ENCODE data around the gene MAPRE2. TPM values are rescaled to one million over a fixed set of nuclear protein-coding genes. Genes with fewer than 3 reads are reported as not detected.

Gene MAPRE2
- total and polyA plus RNA-seq, 2 experiments from 2014 or later: 11.2 to 16.1 TPM

DNA sequence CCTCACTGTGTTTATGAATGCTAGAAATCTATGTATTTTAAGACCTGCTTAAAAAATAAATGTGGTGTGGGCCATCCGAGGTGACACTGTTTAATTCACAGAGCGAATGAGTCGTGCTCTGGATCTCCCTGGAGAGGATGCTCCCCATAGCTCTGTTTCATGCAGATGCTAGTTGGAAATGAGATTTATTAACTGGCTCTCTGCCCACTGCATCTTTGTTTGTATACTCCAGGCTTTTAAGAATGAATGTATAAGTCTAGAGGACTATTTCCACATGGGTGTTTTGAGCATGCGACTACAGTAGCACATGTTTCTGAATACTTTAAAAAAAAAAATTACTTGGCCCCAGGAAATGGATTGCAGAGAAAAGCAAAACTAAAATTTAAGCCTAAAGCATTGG, 3.9 kb downstream of the MAPRE2 start:
- Histone ChIP-seq H3K27ac (no peak overlapping the region), H4K20me1 (ENCODE audit: insufficient read depth) (no peaks in the 10 kb centered on the region), H3K27me3 (replicated peaks; ENCODE audit: insufficient read depth) (no peaks in the 10 kb centered on the region), H3K9me2 (ENCODE audit: insufficient read depth) (no peaks in the 10 kb centered on the region), H3K9me3 (ENCODE audit: low read depth) (no peaks in the 10 kb centered on the region), H3K79me2 (ENCODE audit: insufficient read depth) (peaks cover 55% of the 10 kb centered on the region), H3K4me2 (ENCODE audit: unreplicated experiment) (peak overlapping the region; percentile 49), H3F3A (ENCODE audit: insufficient read depth) (peaks cover 8% of the 10 kb centered on the region; the same call in 1 of the 2 replicates), H3K9ac (peak overlapping the region; percentile 13; the same call in 1 of the 2 replicates), H3K36me3 (ENCODE audit: low read depth) (no peaks in the 10 kb centered on the region), H3K4me3 (peak overlapping the region; percentile 3; the same call in 1 of the 2 replicates), H2AFZ (peak overlapping the region; percentile 44), H3K4me1 (ENCODE audit: insufficient read depth) (peaks cover 24% of the 10 kb centered on the region)
- TF ChIP-seq EZH2phosphoT487 (IDR thresholded peaks at IDR 0.05; ENCODE audit: insufficient read depth, low read depth): no peak
- no peak for TF ChIP-seq EZH2 (IDR thresholded peaks at IDR 0.05; ENCODE audit: insufficient read depth, poor library complexity, severe bottlenecking)
- in situ Hi-C loops (cut with MboI): no loop called here
- 29 to 31% methylated on average over 4 of the region's 4 CpGs for WGBS, 2 experiments (ENCODE audit: low coverage in 1 of 2, low lambda C conversion rate in 2 of 2, missing lambda C conversion rate in 2 of 2)
- peak; percentile 50 for DNase-seq

DNA sequence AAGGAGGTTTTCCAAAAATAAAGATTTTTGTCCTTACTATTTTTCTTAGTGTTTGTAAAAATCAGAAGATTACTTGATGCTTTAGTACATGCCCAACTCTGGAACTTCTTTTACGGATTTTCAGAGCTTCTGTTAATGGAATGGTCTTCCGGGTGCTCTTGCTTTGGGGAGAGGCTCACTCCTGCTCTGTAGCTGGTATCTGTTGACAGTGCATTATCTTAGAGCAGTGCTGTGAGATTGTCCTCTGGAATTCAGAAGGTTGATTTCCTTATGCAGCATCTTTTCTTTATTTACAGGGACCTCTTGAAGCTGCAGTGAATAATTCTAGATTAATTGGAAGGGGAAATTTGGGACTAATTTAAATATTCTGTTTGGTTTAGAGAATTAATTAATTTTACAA, 4.6 kb downstream of the MAPRE2 start:
- peak overlapping the region; percentile 44 for H2AFZ ChIP-seq
- H3K4me3 ChIP-seq: peak overlapping the region; percentile 3; the same call in 1 of the 2 replicates
- no peak overlapping the region for H3K27ac ChIP-seq
- H3K9ac ChIP-seq: peak overlapping the region; percentile 13; the same call in 1 of the 2 replicates
- H3K79me2 ChIP-seq (ENCODE audit: insufficient read depth): peaks cover 60% of the 10 kb centered on the region
- peak; percentile 16 for DNase-seq
- no peaks in the 10 kb centered on the region for H3K9me2 ChIP-seq (ENCODE audit: insufficient read depth)
- no peaks in the 10 kb centered on the region for H3K36me3 ChIP-seq (ENCODE audit: low read depth)
- H3F3A ChIP-seq (ENCODE audit: insufficient read depth): peaks cover 8% of the 10 kb centered on the region; the same call in 1 of the 2 replicates
- H4K20me1 ChIP-seq (ENCODE audit: insufficient read depth): no peaks in the 10 kb centered on the region
- peaks cover 21% of the 10 kb centered on the region for H3K4me1 ChIP-seq (ENCODE audit: insufficient read depth)
- in situ Hi-C loops (cut with MboI): no loop called here
- peak overlapping the region; percentile 49 for H3K4me2 ChIP-seq (ENCODE audit: unreplicated experiment)
- no peaks in the 10 kb centered on the region for H3K27me3 ChIP-seq (replicated peaks; ENCODE audit: insufficient read depth)
- 15 to 19% methylated on average over 2 of the region's 2 CpGs for WGBS, 2 experiments (ENCODE audit: low coverage in 1 of 2, low lambda C conversion rate in 2 of 2, missing lambda C conversion rate in 2 of 2)
- H3K9me3 ChIP-seq (ENCODE audit: low read depth): no peaks in the 10 kb centered on the region
- no peak for TF ChIP-seq EZH2phosphoT487 (IDR thresholded peaks at IDR 0.05; ENCODE audit: insufficient read depth, low read depth)
- TF ChIP-seq EZH2 (IDR thresholded peaks at IDR 0.05; ENCODE audit: insufficient read depth, poor library complexity, severe bottlenecking): no peak

DNA sequence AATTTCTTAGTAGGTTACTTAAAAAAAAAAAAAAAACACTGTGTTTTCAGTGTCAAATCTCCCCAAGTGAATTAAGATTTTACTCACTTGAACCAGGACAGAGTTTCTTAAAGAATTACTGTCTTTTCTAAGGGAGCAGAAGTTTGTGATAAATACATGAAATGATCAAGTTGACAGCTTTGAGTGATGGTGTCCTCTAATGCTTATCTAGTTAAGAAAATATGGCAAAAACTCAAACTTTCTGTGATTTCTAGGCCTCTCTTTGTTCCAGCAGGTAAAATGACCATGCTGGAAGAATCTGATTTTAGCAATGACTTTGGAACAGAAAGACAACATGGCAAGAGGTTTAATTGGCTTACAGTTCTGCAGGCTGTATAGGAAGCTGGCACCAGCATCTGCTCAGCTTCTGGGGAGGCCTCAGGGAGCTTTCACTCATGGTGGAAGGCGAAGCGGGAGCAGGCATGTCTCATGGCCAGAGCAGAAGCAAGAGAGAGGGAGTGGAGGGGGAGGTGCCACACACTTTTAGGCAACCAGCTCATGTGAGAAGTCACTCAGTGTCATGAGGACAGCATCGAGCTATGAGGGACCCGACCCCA, 6.6 kb downstream of the MAPRE2 start:
- H3K9me3 ChIP-seq (ENCODE audit: low read depth): no peaks in the 10 kb centered on the region
- TF ChIP-seq EZH2phosphoT487 (IDR thresholded peaks at IDR 0.05; ENCODE audit: insufficient read depth, low read depth) (no peak), EZH2 (IDR thresholded peaks at IDR 0.05; ENCODE audit: insufficient read depth, poor library complexity, severe bottlenecking) (no peak)
- H3K4me1 ChIP-seq (ENCODE audit: insufficient read depth): peaks cover 12% of the 10 kb centered on the region; the same call in 1 of the 2 replicates
- H3K27me3 ChIP-seq (replicated peaks; ENCODE audit: insufficient read depth): no peaks in the 10 kb centered on the region
- no peak for DNase-seq
- no peak overlapping the region for H2AFZ ChIP-seq
- H3K9me2 ChIP-seq (ENCODE audit: insufficient read depth): no peaks in the 10 kb centered on the region
- H4K20me1 ChIP-seq (ENCODE audit: insufficient read depth): no peaks in the 10 kb centered on the region
- no peak overlapping the region for H3K4me3 ChIP-seq
- H3K79me2 ChIP-seq (ENCODE audit: insufficient read depth): peaks cover 59% of the 10 kb centered on the region
- H3F3A ChIP-seq (ENCODE audit: insufficient read depth): peaks cover 1% of the 10 kb centered on the region; the same call in 1 of the 2 replicates
- in situ Hi-C loops (cut with MboI): no loop called here
- 94 to 96% methylated on average over 4 of the region's 4 CpGs for WGBS, 2 experiments (ENCODE audit: low coverage in 1 of 2, low lambda C conversion rate in 2 of 2, missing lambda C conversion rate in 2 of 2)
- H3K36me3 ChIP-seq (ENCODE audit: low read depth): no peaks in the 10 kb centered on the region
- no peak overlapping the region for H3K27ac ChIP-seq
- H3K4me2 ChIP-seq (ENCODE audit: unreplicated experiment): no peak overlapping the region
- no peak overlapping the region for H3K9ac ChIP-seq

DNA sequence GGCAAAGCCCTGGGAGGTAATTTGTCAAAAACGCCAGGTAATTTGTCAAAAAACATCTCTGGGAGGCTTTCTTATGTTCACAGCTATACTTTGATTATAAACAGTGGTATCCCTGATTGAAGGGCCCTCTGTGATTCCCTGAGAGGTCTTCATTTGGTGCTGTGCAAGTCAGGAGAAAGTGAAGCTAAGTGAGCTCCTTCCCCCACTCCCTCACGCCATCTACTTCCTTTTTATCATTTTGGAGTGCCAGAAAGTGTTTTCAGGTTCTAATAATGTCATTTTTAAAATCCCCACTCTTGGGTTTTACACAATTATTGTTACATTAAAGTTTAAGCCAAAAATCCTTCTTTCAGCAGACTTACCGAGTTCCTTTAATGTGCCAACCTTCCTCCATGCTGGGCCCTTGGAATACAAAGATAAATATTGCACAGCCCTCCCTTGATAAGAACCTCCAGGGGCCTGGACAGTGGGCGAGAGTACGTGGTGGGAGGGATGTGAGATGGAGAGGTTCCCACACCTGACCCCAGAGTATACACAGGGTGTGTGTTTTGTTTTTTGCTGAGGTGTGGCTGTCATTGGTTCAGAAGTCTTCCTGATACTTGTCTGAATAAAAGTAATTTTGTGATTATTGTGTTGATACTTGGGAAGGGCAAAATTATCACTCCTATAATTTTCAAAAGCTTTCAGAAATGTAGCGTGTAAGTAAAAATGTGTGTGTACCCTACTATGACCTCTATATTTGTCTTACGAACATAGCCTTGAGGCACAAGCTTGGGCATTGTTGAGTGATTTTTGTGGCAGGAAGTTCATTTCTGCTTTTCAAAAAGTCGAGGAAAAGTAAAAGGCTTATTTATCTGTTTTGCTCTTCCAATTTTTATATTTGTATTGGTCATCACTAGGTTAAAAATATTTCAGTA, 8.2 kb downstream of the MAPRE2 start:
- in situ Hi-C loops (cut with MboI): no loop called here
- no peaks in the 10 kb centered on the region for H3K36me3 ChIP-seq (ENCODE audit: low read depth)
- H3K9ac ChIP-seq: no peak overlapping the region
- 84 to 85% methylated on average over 8 of the region's 8 CpGs for WGBS, 2 experiments (ENCODE audit: low coverage in 1 of 2, low lambda C conversion rate in 2 of 2, missing lambda C conversion rate in 2 of 2)
- peaks cover 8% of the 10 kb centered on the region; the same call in 1 of the 2 replicates for H3K4me1 ChIP-seq (ENCODE audit: insufficient read depth)
- no peak for TF ChIP-seq EZH2phosphoT487 (IDR thresholded peaks at IDR 0.05; ENCODE audit: insufficient read depth, low read depth)
- TF ChIP-seq EZH2 (IDR thresholded peaks at IDR 0.05; ENCODE audit: insufficient read depth, poor library complexity, severe bottlenecking): no peak
- no peak overlapping the region for H3K4me2 ChIP-seq (ENCODE audit: unreplicated experiment)
- no peaks in the 10 kb centered on the region for H3K27me3 ChIP-seq (replicated peaks; ENCODE audit: insufficient read depth)
- DNase-seq: no peak
- no peak overlapping the region for H3K4me3 ChIP-seq
- no peaks in the 10 kb centered on the region for H3K9me2 ChIP-seq (ENCODE audit: insufficient read depth)
- H3K79me2 ChIP-seq (ENCODE audit: insufficient read depth): peaks cover 47% of the 10 kb centered on the region
- no peak overlapping the region for H2AFZ ChIP-seq
- H3K9me3 ChIP-seq (ENCODE audit: low read depth): no peaks in the 10 kb centered on the region
- no peaks in the 10 kb centered on the region for H3F3A ChIP-seq (ENCODE audit: insufficient read depth)
- no peak overlapping the region for H3K27ac ChIP-seq
- no peaks in the 10 kb centered on the region for H4K20me1 ChIP-seq (ENCODE audit: insufficient read depth)
